Heart left ventricle (tissue), 16 donors: Measurements from ENCODE around the gene PGA4. TPM values are rescaled to one million over a fixed set of nuclear protein-coding genes. Genes with fewer than 3 reads are reported as not detected.
A peak's percentile ranks its signal among the peaks of the same experiment; 100 is the strongest.
"Not testable (repeated sequence)": the region's sequence is repeated elsewhere in the genome, so short reads cannot be mapped to it uniquely, and the experiment has no call there.

Experiments used
- ATAC-seq, 4 donors: fragments of 200-7000 bp; cut with Tn5 transposase; one replicate each; pipeline ENCODE4 v1.9.1; 2020 to 2022; ENCODE audit warnings: moderate library complexity in 4 of 4, mild to moderate bottlenecking in 3 of 4, moderate number of reproducible peaks in 1 of 4
- DNase-seq, 5 donors: peaks; one replicate each; pipeline ENCODE4 v3.0.0-alpha.2; 2020
- H3K27ac ChIP-seq, 12 donors: fragments of 200-600 bp; sonication (generic) in 4 of 12; one replicate each; pipeline versions ENCODE4 v1.5.0 to v1.8.0; 2016 to 2022; ENCODE audit warnings: mild to moderate bottlenecking in 2 of 12
- H3K27me3 ChIP-seq, 9 donors: fragments of 200-600 bp; sonication (generic) in 2 of 9; one replicate each; pipeline versions ENCODE4 v1.5.1 to v1.8.0; 2016 to 2022; ENCODE audit warnings: mild to moderate bottlenecking in 3 of 9
- H3K36me3 ChIP-seq, 9 donors: fragments of 200-600 bp; sonication (generic) in 2 of 9; one replicate each; pipeline versions ENCODE4 v1.5.0 to v1.8.0; 2018 to 2022; ENCODE audit warnings: mild to moderate bottlenecking in 2 of 9
- H3K4me1 ChIP-seq, 12 donors: fragments of 200-600 bp; sonication (generic) in 4 of 12; one replicate each; pipeline versions ENCODE4 v1.5.0 to v1.8.0; 2016 to 2022; ENCODE audit warnings: mild to moderate bottlenecking in 3 of 12
- H3K4me3 ChIP-seq, 12 donors: fragments of 200-600 bp; sonication (generic) in 4 of 12; one replicate each; pipeline versions ENCODE4 v1.5.0 to v1.8.0; 2017 to 2022; ENCODE audit warnings: mild to moderate bottlenecking in 9 of 12, moderate library complexity in 4 of 12
- H3K9me3 ChIP-seq, 12 donors: fragments of 200-600 bp; sonication (generic) in 4 of 12; one replicate each; pipeline versions ENCODE4 v1.5.0 to v1.8.0; 2016 to 2022; ENCODE audit warnings: mild to moderate bottlenecking in 1 of 12
- CTCF ChIP-seq, 12 donors: fragments of 200-600 bp; sonication (generic) in 4 of 12; IDR thresholded peaks; one replicate each; pipeline versions ENCODE4 v1.5.0 to v1.8.0; 2018 to 2022; ENCODE audit warnings: antibody characterized with exemption in 12 of 12, mild to moderate bottlenecking in 5 of 12
- POLR2A ChIP-seq, 2 donors: fragments of 450-650 bp; IDR thresholded peaks; one replicate each; pipeline ENCODE4 v1.6.1; 2017; ENCODE audit warnings: antibody characterized with exemption in 2 of 2, mild to moderate bottlenecking in 2 of 2, moderate library complexity in 2 of 2
- whole genome bisulfite sequencing, 4 donors: extraction: QIAGEN DNeasy Blood & Tissue Kit in 2 of 4; methylation state at CpG; one replicate each; pipeline versions ENCODE4 v1.1.5 to v1.1.7; 2013 to 2018; 5-methylcytosine and 5-hydroxymethylcytosine counted together
- intact Hi-C, 10 donors: fragments of 100-400 bp; cut with DNase I; formaldehyde crosslinking; loops; one replicate each; pipeline versions ENCODE4 v1.11.1 to v1.14.2; 2022
- polyA plus RNA-seq, 2 donors: library from polyadenylated mRNA; stranded (reverse); fragments of 200-250 nt; gene quantifications; one replicate each; pipeline ENCODE4 v1.2.3, GENCODE V29; 2013
- total RNA-seq, 9 donors: library from RNA; depleted of rRNA in 2 of 9; stranded (reverse); fragments of >200 nt in 2 of 9; fragmentation: NEBNext Ultra II Directional in 3 of 9; extraction: Animal tissue kit (Norgen Biotek cat#: 25700) in 3 of 9; gene quantifications; one replicate each; pipeline versions ENCODE4 v1.1.0 to v1.2.4, GENCODE V29; 2016 to 2023
- donor health status: ischemic (EF 13 %, LVEDD 7.1; RV severe dilation, severe dysfunction).
- donor health status: healthy with polysubstance abuse.
- donor health status: DM: no; HTN: yes; CAD: no.
- donor health status: DM: no; HTN: no; CAD: no.
- donor health status: ischemic (EF 25% LVEDD 6.9; RV normal size, moderate dysfunction).
- donor health status: ischemic (EF 25% LVEDD 5.7; RV mildly dilated, moderate dysfunction).
- donor health status: healthy.
- donor health status: DM: yes; HTN: yes; CAD: no.
- donor health status: ischemic (EF 35%, LVEDD 5.7; RV mildly dilated, moderate dysfunction).
- donor health status: nonischemic (EF 11% LVEDD 7.7; RV severe dilation, severe dysfunction).
- donor health status: DM: yes; HTN: yes; CAD: no.
- donor health status: PGD.
- donor health status: ischemic (EF 29% LVEDD 5.4; RV normal size, mild dysfunction).
- donor health status: nonischemic (EF 23%, LVEDD 6.1; RV moderate dilation, normal function).

Gene PGA4
- total and polyA plus RNA-seq, 11 donors, result 0.21 to 5.9 (median 1.0) TPM; not detected in 3

GRCh38 chr11:61198948-61199523, 23.1 kb upstream of the PGA4 start:
- ATAC-seq, result no peak
- TF ChIP-seq POLR2A (IDR thresholded peaks at IDR 0.05) (no peak), CTCF (IDR thresholded peaks at IDR 0.05) (no peak)
- WGBS, 4 donors, result 81 to 86% (median 83%) methylated on average over 4 of the region's 4 CpGs

GRCh38 chr11:61201476-61201875, 20.7 kb upstream of the PGA4 start:
- intact Hi-C loops, result no loop called here
- DNase-seq, result no peak
- H3K9me3 ChIP-seq, result peaks cover 0 to 9% (median 0%) of the 10 kb centered on the region in 12 donors
- no peaks in the 10 kb centered on the region for H3K36me3 ChIP-seq
- no peak overlapping the region for H3K4me3 ChIP-seq
- no peak for TF ChIP-seq POLR2A (IDR thresholded peaks at IDR 0.05)
- TF ChIP-seq CTCF (IDR thresholded peaks at IDR 0.05), result no peak
- H3K4me1 ChIP-seq, result peaks cover 0 to 11% (median 0%) of the 10 kb centered on the region in 12 donors
- ATAC-seq, result no peak
- no peak overlapping the region for H3K27ac ChIP-seq
- peaks cover 0 to 15% (median 0%) of the 10 kb centered on the region in 9 donors for H3K27me3 ChIP-seq
- 90 to 96% (median 93%) methylated on average over 14 of the region's 14 CpGs for WGBS, 4 donors

More at GRCh38 chr11:61198948-61199523, 23.1 kb upstream of the PGA4 start:
- H3K36me3 ChIP-seq, result no peaks in the 10 kb centered on the region
- peaks cover 0 to 5% (median 0%) of the 10 kb centered on the region in 12 donors for H3K4me1 ChIP-seq
- peaks cover 0 to 15% (median 0%) of the 10 kb centered on the region in 9 donors for H3K27me3 ChIP-seq
- no peak for DNase-seq
- H3K27ac ChIP-seq, result no peak overlapping the region
- H3K4me3 ChIP-seq, result no peak overlapping the region
- intact Hi-C loops, result no loop called here
- peaks cover 0 to 9% (median 0%) of the 10 kb centered on the region in 12 donors for H3K9me3 ChIP-seq

GRCh38 chr11:61202950-61203746, 19.0 kb upstream of the PGA4 start, which contains the start of gene PGA3:
Gene PGA3, plus strand, starts transcription at chr11:61203515. Its CDS starts 50 bp downstream, at chr11:61203565.
- H3K4me1 ChIP-seq, result peaks cover 0 to 11% (median 0%) of the 10 kb centered on the region in 12 donors
- WGBS, 4 donors, result 38 to 54% (median 45%) methylated on average over 13 to 18 of the region's 18 CpGs
- DNase-seq, H3K9me3 ChIP-seq, H3K27ac ChIP-seq, H3K27me3 ChIP-seq, H3K4me3 ChIP-seq, H3K36me3 ChIP-seq, intact Hi-C loops: not testable (repeated sequence)
- peak in 1 of 4 donors; percentile 18 for ATAC-seq

GRCh38 chr11:61203873-61204272, 18.3 kb upstream of the PGA4 start:
- ATAC-seq, result peak in 3 of 4 donors; percentile 42 to 65 (median 65)
- H3K27ac ChIP-seq, H3K36me3 ChIP-seq, H3K4me3 ChIP-seq, intact Hi-C loops, H3K9me3 ChIP-seq, H3K27me3 ChIP-seq, DNase-seq: not testable (repeated sequence)
- WGBS, 4 donors, result 80% methylated on average over 1 of the region's 5 CpGs; no CpG with 5 or more reads in 3 of the 4 donors
- H3K4me1 ChIP-seq, result peaks cover 0 to 11% (median 0%) of the 10 kb centered on the region in 12 donors

GRCh38 chr11:61204502-61205059, 17.6 kb upstream of the PGA4 start:
- H3K27ac ChIP-seq, DNase-seq, intact Hi-C loops, H3K27me3 ChIP-seq, H3K4me3 ChIP-seq, H3K9me3 ChIP-seq, H3K36me3 ChIP-seq: not testable (repeated sequence)
- peaks cover 0 to 11% (median 0%) of the 10 kb centered on the region in 12 donors for H3K4me1 ChIP-seq
- WGBS, 4 donors, result 55 to 67% (median 63%) methylated on average over 14 of the region's 14 CpGs
- ATAC-seq, result peak in 1 of 4 donors; percentile 12

- DNase-seq, intact Hi-C loops, H3K27ac ChIP-seq, H3K4me3 ChIP-seq, H3K27me3 ChIP-seq, H3K9me3 ChIP-seq, ATAC-seq, H3K36me3 ChIP-seq: not testable (repeated sequence)
- WGBS, 4 donors, result no CpG with 5 or more reads among the region's 9 CpGs
- H3K4me1 ChIP-seq, result peaks cover 0 to 11% (median 0%) of the 10 kb centered on the region in 12 donors
Observed at GRCh38 chr11:61207636-61208310, 14.4 kb upstream of the PGA4 start.

- DNase-seq, H3K27ac ChIP-seq, H3K4me1 ChIP-seq, intact Hi-C loops, H3K4me3 ChIP-seq, H3K36me3 ChIP-seq, H3K27me3 ChIP-seq, H3K9me3 ChIP-seq: not testable (repeated sequence)
- no CpG with 5 or more reads among the region's 6 CpGs for WGBS, 4 donors
- ATAC-seq, result peak; percentile 54 to 63 (median 56)
Observed at GRCh38 chr11:61210629-61211028, 11.5 kb upstream of the PGA4 start.

GRCh38 chr11:61211327-61211952, 10.7 kb upstream of the PGA4 start:
- H3K36me3 ChIP-seq, DNase-seq, H3K4me1 ChIP-seq, H3K27ac ChIP-seq, H3K9me3 ChIP-seq, intact Hi-C loops, H3K27me3 ChIP-seq, H3K4me3 ChIP-seq: not testable (repeated sequence)
- ATAC-seq, result peak in 1 of 4 donors; percentile 1
- WGBS, 4 donors, result 59 to 71% (median 68%) methylated on average over 5 to 7 of the region's 10 CpGs
